ENCODE results near the gene SFXN5. TPM values are rescaled to one million over a fixed set of nuclear protein-coding genes. Genes with fewer than 3 reads are reported as not detected.

SFXN5 gene
- total and polyA plus RNA-seq, 3 donors from 2014 or later: 24.0 to 32.2 (median 25.4) TPM

DNA sequence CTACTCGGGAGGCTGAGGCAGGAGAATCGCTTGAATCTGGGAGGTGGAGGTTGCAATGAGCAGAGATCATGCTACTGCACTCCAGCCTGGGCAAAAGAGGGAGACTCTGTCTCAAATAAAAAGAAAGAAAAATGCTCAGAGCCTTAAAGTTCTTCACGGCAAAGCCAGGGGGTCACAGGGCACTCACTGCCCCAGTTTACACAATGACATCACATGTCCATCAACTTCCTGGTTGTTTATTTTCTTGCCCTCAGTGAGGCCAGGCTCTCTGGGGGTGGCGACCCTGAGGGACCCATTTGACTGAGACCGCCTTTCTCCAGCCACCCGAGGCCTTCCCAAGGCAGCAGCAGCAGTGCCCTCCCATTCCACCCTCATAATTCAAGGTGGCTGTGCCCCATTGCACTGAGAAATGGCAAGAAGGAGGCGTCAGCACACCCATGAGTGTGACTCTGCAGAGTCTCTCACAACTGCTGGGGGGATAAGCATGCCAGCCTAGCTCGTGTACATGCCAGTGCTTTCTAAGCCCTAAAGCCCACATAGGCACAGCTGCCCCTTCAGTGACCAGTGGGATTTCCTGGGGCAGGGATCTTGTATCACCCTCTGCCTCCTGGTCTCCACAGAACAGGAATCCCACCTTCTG, 50.0 kb downstream of the SFXN5 start:
- no peak for DNase-seq
- no peak overlapping the region for H3K27ac ChIP-seq
- H3K27me3 ChIP-seq: no peaks in the 10 kb centered on the region
- no peaks in the 10 kb centered on the region for H3K9me3 ChIP-seq
- intact Hi-C loops (cut with DNase I; ENCODE audit: low total_unique reads): no loop called here
- no peak overlapping the region for H3K4me3 ChIP-seq
- no peaks in the 10 kb centered on the region for H3K4me1 ChIP-seq
- TF ChIP-seq POLR2A (IDR thresholded peaks at IDR 0.05): no peak
- TF ChIP-seq, protein P1, sequence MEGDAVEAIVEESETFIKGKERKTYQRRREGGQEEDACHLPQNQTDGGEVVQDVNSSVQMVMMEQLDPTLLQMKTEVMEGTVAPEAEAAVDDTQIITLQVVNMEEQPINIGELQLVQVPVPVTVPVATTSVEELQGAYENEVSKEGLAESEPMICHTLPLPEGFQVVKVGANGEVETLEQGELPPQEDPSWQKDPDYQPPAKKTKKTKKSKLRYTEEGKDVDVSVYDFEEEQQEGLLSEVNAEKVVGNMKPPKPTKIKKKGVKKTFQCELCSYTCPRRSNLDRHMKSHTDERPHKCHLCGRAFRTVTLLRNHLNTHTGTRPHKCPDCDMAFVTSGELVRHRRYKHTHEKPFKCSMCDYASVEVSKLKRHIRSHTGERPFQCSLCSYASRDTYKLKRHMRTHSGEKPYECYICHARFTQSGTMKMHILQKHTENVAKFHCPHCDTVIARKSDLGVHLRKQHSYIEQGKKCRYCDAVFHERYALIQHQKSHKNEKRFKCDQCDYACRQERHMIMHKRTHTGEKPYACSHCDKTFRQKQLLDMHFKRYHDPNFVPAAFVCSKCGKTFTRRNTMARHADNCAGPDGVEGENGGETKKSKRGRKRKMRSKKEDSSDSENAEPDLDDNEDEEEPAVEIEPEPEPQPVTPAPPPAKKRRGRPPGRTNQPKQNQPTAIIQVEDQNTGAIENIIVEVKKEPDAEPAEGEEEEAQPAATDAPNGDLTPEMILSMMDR (IDR thresholded peaks at IDR 0.05): no peak
- no peaks in the 10 kb centered on the region for H3K36me3 ChIP-seq (ENCODE audit: low read depth, missing control alignments)
- 82 to 88% methylated on average over 6 to 8 of the region's 8 CpGs for WGBS, 2 donors

DNA sequence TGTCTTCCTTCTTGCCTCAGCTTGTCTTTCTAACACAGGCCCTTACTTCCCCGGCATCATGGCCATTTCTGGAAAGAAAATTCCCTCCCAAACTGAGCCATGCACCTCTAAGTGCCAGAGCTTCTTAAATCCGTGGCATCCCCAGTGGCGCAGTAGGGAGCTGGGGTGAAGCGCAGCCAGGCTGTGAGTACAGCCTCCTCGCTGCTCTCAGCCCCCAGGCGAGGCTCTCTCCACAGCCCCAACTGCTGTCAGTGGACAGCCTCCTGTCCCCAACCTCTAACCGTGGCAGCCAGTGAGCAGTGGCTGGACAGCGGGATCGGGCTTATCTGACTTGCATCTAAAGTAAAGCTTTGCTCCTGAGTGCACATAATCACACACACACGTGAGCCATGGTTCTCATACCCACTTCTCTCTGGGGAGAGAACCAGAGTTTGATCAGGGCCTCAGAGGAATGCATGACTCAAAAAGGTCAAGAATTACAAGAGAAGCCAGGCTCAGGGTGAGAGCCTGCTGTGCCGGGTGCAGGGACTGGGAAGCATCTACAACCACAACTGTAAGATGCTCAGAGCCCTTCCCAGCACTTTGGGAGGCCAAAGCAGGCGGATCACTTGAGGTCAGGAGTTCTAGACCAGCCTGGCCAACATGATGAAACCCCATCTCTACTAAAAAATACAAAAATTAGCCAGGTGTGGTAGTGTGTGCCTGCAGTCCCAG, 50.7 kb downstream of the SFXN5 start:
- 84 to 90% methylated on average over 12 of the region's 12 CpGs for WGBS, 2 donors

DNA sequence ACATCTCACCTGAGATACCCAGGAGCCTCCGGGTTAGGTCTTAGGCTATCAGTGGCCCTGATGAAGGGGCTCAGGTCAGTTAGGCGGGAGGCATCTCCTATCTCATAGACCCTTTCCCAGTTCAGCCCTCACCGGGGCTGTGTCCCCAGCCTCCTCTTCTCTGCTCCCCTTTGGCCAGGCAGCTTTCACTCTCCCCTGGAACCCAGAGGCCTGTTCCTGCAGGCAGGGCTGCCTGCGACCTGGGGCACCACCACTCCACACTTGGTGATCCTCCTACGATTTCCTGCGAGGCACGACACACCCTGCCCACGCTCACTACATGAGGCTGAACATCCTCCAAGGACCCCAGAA, 51.2 kb downstream of the SFXN5 start:
- no peak for DNase-seq
- Histone ChIP-seq H3K27me3 (no peaks in the 10 kb centered on the region), H3K36me3 (ENCODE audit: low read depth, missing control alignments) (no peaks in the 10 kb centered on the region), H3K27ac (no peak overlapping the region), H3K4me3 (no peak overlapping the region), H3K9me3 (no peaks in the 10 kb centered on the region), H3K4me1 (no peaks in the 10 kb centered on the region)
- intact Hi-C loops (cut with DNase I; ENCODE audit: low total_unique reads): no loop called here
- WGBS, 2 donors: 87 to 92% methylated on average over 7 to 8 of the region's 8 CpGs
- TF ChIP-seq POLR2A (IDR thresholded peaks at IDR 0.05): no peak
- TF ChIP-seq, protein P1 (IDR thresholded peaks at IDR 0.05): no peak

More for the DNA sequence above, 50.7 kb downstream of the SFXN5 start:
- Histone ChIP-seq H3K27me3 (no peaks in the 10 kb centered on the region), H3K4me1 (no peaks in the 10 kb centered on the region), H3K36me3 (ENCODE audit: low read depth, missing control alignments) (no peaks in the 10 kb centered on the region), H3K9me3 (no peaks in the 10 kb centered on the region), H3K27ac (no peak overlapping the region), H3K4me3 (no peak overlapping the region)
- no peak for DNase-seq
- intact Hi-C loops (cut with DNase I; ENCODE audit: low total_unique reads): no loop called here
- TF ChIP-seq, protein P1 (IDR thresholded peaks at IDR 0.05): no peak
- no peak for TF ChIP-seq POLR2A (IDR thresholded peaks at IDR 0.05)

DNA sequence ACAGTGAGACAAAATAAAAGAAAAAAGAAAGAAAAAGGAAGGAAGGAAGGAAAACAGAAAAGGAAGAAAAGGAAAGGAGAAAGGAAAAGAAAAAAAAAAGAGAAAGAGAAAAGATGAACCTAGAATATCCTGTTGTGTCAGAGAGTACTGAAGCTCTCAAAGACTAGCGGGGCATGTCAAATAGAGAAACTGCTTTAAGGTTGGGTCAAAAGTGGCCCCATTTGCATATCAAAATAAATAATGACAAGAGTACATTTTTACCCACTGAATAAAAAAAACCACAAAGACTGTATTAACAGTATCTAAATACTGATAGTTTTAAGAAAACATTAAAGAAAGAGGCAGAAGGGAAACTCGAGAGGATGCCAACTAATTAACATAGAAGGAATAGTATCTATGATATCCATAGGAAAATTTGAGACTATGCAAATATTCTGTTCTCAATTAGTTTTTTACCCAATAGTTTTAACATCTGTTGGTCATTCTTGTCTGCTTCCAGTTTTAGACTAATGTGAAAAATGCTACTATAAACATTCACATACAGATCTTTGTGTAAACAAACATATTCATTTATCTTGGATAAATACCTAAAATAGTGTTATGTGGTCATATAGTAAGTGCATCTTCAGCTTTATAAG, 53.2 kb downstream of the SFXN5 start:
- Histone ChIP-seq H3K27ac (no peak overlapping the region), H3K4me1 (no peaks in the 10 kb centered on the region), H3K9me3 (no peaks in the 10 kb centered on the region), H3K27me3 (no peaks in the 10 kb centered on the region), H3K4me3 (no peak overlapping the region), H3K36me3 (ENCODE audit: low read depth, missing control alignments) (no peaks in the 10 kb centered on the region)
- no peak for DNase-seq
- intact Hi-C loops (cut with DNase I; ENCODE audit: low total_unique reads): no loop called here
- TF ChIP-seq, protein P1 (IDR thresholded peaks at IDR 0.05): no peak
- TF ChIP-seq POLR2A (IDR thresholded peaks at IDR 0.05): no peak
- WGBS, 2 donors: 81 to 91% methylated on average over 2 of the region's 2 CpGs

Data from testis (tissue), 3 donors.